Activated CD4-positive, alpha-beta T cell treated with anti-CD3 and anti-CD28 coated beads, Interleukin-2, amount 50 U/mL, for 4 hours (primary cell): ENCODE results near the gene DNAJB4.
"Not testable (repeated sequence)": the region's sequence is repeated elsewhere in the genome, so short reads cannot be mapped to it uniquely, and the experiment has no call there.

Experiments used
- DNase-seq, 2 experiments: peaks; one replicate each; pipeline ENCODE4 v3.0.0-alpha.2; 2020

DNAJB4 gene

DNA sequence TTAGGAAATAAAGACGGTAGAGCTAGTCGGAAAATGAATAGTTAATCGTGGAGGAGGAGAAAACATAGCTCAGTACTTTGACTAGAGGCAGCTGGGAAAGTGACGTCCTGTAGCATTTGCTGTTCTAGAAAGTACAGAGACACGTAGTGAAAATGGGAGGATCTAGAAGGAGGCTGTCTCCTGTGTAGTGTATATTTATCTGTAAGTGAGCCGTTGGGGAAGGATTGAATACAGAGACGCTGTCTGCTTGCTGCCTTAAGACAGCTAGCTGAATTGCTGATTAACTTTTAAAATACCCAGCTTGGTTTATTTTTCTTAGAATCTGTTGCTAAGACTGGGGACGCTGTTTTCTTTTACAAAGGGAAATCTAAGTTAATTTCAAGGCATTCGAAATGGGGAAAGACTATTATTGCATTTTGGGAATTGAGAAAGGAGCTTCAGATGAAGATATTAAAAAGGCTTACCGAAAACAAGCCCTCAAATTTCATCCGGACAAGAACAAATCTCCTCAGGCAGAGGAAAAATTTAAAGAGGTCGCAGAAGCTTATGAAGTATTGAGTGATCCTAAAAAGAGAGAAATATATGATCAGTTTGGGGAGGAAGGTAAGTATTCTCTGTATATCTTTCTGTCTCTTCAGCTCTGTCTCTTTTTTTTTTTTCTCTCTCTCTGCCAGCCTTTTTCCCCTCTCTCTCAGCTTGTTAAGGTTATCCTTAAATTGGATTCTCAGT lies at the start of gene DNAJB4:
Gene DNAJB4 (plus strand): TSS at position 221 of the 729 bp plus-strand sequence. CDS start 172 bp downstream, at position 393.
- DNase-seq = peak; percentile 40 to 48

DNA sequence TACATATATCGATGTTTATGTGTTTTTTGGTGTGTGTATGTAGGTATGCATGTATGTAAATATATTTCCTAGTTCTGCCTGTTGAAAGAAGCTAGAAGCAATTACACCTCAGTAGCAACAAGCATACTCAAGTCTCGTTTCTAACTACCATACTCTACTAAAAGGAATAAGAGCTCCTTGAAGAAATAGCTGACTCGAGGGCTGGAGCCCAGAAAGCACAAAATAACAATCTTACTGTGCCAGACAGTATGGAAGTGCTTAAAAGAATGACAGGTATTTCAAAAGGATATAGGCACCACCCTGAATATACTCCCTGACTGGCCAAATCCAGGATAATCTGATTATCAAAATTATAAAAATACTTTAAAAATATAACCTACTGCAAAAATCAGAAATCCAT lies 49.0 kb upstream of the DNAJB4 start:
- DNase-seq = no peak

DNA sequence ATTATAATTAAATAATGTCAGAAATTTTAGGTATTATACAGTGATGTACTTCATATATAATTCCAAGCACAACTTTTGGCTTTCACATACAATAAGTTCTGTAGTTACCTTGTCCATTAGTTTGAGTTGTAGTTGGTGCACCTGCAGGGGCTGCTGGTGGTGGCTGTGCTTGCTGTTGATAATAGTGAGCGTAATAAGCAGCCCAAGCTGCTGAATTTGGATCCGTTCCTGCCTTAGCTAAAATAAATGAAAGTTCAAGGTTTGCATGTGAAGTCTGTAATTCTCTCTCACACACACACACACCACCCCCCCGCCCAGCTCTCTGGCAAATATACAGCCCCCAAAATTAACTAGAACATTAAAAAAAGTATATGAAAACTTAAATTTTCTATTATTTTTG lies 48.3 kb upstream of the DNAJB4 start:
- DNase-seq = no peak

DNA sequence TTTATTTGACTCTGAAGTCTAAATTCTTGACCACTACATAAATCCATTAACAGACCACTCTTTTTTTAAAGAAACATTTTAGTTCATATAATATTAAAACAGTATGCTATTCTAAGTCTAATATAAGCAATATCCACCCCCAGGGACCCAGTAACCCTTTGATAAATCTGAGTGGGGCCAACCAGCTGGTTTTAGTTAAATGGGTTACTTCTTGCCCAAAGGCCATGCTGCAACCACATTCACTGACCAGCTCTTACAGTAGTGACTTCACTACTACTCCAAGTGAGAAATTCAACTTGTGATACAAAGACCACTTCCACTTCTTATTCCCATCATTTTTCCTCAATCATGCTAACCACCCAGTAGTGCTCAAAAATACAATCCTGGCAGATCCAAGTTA lies 46.3 kb upstream of the DNAJB4 start:
- no peak for DNase-seq

DNA sequence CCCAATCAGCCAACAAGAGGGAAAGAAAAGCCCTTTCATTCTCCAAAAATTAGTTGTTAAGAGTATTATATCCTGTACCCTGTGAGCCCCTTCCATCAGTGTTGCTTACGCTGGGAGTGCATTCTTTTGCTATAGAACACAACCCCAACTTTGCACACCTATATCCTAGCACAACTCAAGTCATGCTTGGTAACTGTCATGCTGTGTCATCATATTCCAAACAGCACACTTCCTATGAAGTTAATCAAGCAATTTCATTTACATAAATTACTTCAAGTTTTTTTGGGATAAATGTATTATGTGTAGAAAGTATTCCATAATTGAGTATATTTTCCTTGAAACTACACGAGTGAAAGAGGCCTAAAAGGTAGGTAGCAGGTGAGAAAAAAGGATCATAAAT lies 45.9 kb upstream of the DNAJB4 start:
- no peak for DNase-seq

DNA sequence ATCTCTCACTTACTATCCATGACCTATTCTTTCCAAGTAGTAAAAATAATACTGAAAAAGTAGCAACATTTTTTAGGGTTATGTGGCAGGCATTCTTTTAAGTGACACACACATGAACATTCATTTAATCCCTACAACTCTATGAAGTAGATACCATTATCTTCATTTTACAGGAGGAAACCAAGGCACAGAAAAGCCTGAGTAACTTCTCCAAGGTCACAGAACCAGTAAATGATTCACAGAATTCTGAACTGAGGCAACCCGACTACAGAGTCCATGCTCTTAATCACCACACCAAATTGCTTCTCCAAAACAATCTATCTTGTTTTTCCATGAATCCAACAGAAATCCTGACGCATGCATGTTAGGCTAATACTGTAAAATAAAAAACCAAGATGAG lies 43.3 kb upstream of the DNAJB4 start:
- no peak for DNase-seq

DNA sequence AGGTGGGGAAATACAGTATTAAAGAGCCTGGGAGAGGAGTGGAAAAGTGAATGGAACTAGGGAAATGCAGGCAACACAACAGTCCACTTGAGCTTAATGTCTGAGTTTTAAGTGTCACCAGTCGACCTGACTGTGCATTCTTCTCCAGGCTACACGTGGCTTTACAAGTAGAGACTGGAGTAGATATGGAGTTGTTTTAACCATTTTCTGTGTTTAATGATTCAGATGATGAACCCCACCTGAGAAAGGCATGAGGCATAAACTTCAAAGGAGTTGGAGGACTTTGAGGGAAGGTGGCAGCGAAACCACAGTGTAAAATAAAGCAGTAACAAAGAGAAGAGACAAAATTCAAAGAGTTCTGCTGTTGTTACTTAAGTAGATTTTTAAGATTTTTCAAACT lies 38.4 kb upstream of the DNAJB4 start:
- DNase-seq = no peak

DNA sequence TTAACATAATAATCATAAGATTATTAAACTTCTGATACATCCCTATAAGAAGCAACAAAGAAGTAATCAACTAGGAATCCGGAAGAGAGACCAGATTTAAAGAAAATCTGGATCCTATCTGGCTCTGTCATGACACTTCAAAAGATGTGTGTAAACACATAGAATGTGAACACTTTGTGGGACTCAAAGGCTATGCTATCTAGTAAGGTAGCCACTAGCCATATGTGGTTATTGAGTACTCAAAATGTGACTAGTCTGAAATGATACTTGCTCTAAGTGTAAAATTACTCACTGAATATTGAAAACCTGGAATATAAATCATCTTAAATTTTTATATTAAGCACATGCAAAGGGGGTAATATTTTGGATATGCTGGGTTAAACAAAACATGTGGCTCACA lies 34.5 kb upstream of the DNAJB4 start:
- DNase-seq = no peak

DNA sequence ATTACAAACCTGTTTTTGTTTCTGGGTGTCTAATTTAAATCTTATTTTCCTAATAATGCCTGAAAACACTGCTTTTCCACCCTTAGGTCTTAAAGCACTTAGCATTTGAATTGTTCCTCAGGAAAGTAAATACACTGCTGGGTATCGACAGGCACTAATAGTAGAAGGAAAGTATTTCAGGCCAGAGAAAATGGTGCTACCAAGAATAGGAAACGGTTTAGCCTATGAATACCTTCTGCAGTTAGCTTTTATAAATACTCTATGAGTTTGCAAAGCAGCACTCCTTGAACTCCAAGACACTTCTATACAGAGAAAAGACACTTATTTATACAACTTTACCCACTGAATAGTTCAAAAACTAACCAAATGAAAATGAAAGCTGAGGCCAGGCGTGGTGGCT lies 32.7 kb upstream of the DNAJB4 start:
- DNase-seq = no peak

DNA sequence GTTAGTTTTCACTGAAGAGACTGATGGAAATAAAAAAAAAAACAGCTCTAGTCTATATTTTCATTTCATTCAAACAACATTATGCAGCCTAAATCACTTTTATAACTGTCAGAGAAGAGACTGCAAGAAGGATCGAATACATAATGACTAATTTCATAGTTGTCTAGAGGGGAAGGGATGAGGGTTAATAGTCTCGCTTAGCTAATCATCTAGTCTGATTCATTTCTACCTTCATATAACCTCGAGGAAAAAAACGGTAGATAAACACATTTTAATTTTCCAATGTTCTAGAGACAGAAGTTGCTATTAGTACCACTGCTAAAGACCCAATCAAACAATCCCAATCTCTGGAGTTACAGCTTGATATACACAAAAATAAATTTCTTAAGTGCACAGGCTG lies 29.4 kb upstream of the DNAJB4 start:
- no peak for DNase-seq

DNA sequence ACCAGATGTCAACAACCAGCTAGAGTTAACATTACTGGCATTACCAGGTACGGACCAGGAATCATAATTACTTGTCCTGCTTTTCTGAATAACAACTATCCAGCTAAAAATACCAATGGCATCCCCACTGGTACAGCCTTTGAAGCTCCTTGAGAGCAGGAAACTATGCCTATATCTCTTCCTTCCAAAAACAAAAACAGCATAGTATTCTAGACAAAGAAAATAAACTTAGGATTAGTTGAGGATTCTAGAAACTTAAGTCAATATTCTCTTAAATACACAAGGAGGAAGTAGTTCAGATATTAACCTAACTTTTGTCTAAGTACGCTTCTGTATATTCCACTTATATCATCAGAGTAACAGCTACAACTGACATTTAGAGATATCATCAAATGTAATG lies 28.8 kb upstream of the DNAJB4 start:
- DNase-seq = no peak

DNA sequence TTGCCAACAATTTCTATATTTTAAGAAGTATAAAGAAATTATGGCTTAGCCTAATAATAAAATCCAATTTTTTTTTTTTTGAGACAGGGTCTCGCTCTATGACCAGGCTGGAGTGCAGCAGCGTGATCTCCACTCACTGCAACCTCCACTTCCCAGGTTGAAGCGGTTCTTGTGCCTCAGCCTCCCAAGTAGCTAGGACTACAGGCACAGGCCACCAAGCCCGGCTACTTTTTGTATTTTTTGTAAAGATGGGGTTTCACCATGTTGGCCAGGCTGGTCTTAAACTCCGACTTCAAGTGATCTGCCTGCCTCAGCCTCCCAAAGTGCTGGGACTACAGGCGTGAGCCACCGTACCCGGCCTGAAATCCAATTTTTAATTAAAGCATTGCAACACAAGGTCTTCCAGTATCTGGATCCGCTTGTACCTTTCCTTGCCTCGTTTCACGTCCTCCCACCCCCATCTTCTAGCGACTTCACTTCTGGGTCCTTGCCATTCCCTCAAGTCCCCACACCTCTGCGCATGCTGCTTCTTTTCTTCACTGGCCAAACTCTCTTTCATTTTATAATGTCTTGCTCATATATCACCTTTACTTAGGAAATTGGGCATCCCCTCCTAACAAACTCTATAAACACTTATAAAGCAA lies 28.2 kb upstream of the DNAJB4 start:
- no peak for DNase-seq

DNA sequence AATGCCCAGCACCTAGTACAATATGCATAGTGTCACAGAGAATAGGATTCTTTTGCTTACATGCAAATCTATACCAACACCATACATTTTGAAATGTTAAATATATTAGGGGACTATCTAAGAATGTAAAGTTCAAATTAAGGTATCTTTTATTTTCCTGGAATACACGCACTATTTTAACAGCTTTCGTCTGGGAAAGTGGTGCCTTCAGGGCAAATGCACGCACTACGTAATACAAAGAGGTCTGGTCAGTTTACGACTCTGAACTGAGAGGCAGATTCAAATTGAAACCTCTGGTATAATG lies 26.8 kb upstream of the DNAJB4 start:
- DNase-seq = no peak

DNA sequence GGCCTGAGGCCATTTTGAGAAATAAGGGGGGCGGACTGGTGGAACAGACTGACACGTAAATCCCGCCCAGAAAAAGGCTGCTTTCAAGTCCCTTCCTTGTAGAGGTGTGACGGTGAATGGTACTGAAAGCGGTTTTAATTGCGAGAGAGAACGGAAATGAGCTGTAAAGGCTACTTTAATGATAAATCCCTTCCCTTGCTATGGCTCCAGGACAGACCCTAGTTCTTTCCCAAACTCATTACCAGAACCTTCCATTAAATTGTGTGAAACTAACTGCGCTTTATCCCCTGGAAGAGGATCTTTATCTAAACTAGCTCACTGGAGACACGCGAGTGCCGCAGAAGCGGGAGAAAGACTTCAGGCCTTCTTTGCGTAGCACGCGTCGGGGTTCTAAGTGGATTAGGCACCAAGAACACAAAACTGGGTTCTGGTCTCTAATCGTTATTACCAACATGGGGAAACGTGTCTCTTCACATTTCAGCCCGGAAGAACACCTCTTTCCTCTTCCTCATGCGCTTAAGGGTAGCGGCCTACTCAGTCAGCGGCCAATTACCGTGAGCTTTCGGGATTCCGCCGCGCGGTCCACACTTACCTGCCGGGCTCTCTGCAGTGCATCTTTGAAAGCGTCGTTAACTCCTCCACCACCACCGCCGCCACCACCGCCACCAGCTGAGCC lies 26.3 kb upstream of the DNAJB4 start:
- DNase-seq = peak; percentile 64 to 69

DNA sequence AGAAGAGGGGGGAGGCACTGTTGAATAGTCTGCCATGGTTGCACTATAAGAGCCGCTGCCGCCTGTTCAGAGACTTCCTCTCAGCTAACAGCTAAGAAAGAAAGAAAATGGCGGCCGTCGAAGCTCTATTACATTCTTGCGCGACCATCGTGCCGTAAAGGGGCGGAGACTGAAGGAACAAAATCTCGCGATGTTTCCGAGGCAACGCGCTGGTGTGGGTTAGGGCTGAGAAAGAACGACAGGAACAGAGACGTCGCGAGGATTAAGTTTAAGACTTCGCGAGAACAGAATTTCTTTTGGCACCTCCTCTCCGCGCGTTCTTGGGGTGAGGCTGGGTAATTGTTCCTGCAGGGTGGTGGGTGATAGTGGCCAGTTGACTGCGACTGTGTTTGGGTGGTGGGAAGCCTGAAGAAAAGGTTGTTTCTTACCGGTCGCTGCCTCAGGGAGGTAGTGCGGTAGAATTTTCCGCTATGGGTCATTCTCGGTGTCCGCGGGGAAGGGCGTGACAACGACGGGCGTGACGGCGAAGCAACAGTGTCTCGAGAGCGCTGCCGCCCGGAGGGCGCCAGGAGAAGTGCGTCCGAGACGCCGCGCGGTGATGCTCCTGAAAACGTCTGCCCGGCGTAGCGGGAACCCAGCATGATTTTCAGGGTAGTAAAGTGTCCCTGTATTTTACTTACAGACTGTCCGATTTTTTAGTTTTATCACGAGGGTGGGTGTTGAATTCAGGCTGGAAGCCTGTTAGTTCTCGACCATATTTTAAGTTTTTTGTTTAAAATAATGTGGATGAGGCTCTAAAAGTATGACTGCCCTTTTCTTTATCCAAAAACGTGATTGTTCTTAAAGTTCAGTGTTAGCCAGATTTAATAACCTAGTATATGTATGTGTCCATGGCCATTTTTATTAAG lies 25.5 kb upstream of the DNAJB4 start, which contains the start of gene FUBP1:
Gene FUBP1 (minus strand): TSS at position 104 of the 908 bp plus-strand sequence. CDS start 68 bp downstream, at position 36.
- DNase-seq = peak; percentile 94 to 95

DNA sequence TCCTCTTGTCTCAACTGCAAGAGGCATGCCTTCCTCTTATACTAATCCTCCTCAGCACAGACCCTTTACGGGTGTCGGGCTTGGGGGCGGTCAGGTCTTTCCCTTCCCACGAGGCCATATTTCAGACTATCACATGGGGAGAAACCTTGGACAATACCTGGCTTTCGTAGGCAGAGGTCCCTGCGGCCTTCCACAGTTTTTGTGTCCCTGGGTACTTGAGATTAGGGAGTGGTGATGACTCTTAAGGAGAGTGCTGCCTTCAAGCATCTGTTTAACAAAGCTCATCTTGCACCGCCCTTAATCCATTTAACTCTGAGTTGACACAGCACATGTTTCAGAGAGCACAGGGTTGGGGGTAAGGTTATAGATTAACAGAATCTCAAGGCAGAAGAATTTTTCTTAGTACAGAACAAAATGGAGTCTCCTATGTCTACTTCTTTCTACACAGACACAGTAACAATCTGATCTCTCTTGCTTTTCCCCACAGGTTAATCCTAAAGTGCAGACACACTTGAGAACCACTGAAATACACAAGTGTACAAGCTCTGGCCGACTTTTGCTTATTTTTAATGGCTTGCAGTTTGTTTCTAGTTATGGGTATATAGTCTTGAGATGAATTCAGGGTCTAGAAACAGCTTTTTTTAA lies 21.3 kb upstream of the DNAJB4 start:
- DNase-seq = not testable (repeated sequence)

DNA sequence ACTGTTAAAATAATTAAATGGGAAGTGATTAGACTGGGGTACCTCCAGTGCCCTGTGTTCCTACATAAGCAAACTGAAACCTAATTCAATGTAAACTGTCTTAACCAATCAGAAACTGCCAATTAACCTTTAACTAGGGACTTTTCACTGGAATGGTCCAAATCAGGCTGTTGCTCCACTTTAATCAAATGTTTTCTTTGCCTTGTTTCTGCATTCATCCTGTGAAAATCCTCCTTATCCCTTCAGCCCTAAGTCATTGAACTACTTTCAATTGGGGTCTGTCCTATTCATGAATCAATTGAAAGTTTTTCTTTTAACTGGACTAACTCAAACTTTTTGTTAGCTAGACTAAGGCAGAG lies 20.8 kb upstream of the DNAJB4 start:
- no peak for DNase-seq

DNA sequence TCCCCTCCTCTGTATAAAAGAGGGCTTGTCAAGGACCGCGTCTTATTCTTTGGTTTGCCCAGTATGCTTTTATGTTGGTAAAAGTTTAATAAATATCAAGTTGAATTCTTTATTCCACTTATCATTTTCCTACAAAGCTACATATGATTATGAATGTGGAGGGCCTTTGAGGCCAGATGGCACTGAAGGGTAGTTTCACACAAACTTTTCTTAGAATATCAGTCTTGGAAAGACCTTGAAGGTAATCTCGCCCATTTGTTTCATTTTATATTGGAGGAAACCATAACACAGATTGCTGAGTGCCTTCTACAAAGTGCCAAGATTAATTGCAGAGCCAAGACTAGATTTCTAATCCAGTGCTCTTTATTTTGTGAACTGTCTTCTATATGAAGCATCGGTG lies 20.1 kb upstream of the DNAJB4 start:
- no peak for DNase-seq

DNA sequence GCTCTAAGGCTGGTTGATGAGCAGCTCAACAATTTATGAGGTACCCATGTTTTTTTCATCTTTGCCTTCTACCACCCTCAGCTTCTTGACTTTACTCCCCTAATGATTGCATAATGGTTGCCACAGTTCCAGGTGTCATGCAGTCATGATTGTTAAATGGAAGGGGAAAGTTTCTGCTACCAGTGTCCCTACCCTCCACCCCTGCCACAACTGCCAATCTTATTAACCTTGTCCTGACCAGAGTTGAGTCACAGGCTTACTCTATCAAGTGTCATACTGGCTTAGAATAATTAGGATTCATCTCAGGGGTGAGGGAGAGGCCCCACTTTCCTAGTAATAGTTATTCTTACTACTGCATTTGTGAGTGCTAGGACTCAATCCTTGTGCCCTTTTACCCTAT lies 17.9 kb upstream of the DNAJB4 start:
- no peak for DNase-seq

DNA sequence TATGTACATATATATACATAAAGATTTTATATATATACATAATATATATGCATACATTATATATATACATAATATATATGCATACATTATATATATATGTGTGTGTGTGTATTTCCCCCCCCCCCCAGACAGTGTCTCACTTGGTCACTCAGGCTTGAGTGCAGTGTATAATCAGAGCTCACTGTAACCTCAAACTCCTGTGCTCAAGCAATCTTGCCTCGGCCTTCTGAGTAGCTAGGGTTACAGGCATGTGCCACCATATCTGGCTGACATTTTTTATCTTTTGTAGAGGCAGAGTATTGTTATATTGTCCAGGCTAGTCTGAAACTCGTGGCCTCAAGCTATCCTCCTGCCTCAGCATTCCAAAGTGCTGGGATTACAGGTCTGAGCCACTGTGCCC lies 16.8 kb upstream of the DNAJB4 start:
- no peak for DNase-seq

DNA sequence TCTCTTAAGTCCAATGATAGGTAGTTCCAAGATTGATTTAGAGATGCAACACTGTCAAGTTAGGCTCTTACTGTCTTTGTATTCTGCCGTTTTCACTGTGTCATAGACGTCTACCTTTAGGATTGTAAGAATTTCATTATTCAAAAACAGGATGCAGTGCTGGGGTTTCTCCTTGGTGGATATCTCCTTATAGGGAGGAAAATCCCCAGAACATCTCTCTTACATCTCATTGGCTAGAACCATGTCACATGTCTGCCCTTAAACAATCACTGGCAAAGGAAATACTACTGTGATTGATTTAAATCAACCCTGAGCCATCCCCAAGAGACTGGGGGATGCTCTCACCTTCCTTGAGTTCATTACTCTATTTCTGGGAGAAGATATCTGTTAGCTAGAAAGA lies 15.0 kb upstream of the DNAJB4 start:
- no peak for DNase-seq

DNA sequence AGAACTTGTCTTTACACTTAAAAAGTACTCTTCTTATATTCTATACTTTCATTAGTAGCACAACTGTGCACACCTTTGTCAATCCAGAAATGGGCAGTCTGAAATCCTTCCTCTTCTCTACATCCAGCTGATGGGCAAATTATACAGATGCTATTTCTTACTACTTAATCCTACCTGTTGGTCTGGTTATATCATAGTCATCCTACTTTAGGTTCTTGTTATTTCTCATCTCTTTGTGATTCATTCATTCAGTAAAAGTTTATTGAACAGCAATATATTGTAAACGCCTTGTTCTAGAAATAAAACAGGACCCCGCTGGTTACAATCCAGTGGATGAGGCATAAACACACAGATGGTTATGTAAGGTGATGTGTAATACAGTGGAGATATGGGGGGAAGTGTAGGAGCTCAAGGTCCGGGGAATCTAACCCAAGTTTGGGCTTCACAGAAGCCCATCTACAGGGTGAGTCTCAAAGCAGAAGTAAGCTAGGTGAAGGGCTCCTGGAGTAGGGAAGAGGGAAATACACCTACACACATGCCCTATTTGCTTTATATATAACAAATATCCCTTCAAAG lies 14.0 kb upstream of the DNAJB4 start:
- no peak for DNase-seq
